Stimulated activated CD8-positive, alpha-beta memory T cell treated with anti-CD3 and anti-CD28 coated beads, Interleukin-15, amount 100 ng/mL, for 24 hours (primary cell): ENCODE results near the gene IFI44.

Source experiments
- DNase-seq: peaks from one replicate; pipeline ENCODE4 v3.0.0-alpha.2; 2020; ENCODE audit warnings: low read depth

Gene IFI44

GRCh38 chr1:78649628-78650027 lies at the start of gene IFI44:
TSS of gene IFI44 (plus strand) at chr1:78649831. CDS start at chr1:78650196, 365 bp downstream.
- DNase-seq = no peak

GRCh38 chr1:78601068-78601467 lies 48.6 kb upstream of the IFI44 start:
- no peak for DNase-seq

DNA sequence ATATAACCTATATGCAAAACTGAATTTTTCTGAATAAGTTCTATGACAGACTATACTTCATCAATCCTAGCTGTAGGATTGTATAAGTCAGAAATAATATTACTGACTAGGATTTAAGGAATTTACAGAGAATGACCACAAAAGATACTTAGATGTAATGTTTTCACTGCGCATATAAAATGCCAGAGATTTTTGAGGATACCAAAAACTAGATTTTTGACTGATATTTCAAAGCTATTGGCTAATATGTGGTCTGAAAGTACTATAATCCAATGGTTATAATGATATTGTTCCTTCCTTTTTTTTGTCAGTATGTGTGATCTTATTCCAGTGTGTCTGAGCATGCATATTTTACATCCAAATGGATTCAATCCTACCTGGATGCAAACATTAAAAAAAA lies 46.4 kb upstream of the IFI44 start:
- no peak for DNase-seq

DNA sequence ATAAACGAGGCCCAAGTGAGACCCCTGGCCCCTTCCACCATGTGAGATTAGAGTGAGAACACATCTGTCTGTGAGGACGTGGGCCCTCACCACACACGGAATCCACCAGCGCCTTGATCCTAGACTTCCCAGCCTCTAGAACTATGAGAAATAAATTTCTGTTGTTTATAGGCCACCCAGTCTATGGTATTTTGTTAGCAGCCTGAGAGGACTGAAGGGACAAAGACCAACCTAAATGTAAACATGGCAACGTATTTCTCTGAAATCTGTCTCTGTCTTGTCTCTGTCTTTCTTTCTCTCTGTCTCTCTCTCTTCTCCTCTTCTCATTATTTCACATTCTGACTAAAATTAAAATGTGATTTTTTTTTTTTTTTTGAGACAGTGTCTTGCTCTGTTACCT lies 45.0 kb upstream of the IFI44 start:
- DNase-seq = no peak

GRCh38 chr1:78606274-78606673 lies 43.4 kb upstream of the IFI44 start:
- DNase-seq = no peak

DNA sequence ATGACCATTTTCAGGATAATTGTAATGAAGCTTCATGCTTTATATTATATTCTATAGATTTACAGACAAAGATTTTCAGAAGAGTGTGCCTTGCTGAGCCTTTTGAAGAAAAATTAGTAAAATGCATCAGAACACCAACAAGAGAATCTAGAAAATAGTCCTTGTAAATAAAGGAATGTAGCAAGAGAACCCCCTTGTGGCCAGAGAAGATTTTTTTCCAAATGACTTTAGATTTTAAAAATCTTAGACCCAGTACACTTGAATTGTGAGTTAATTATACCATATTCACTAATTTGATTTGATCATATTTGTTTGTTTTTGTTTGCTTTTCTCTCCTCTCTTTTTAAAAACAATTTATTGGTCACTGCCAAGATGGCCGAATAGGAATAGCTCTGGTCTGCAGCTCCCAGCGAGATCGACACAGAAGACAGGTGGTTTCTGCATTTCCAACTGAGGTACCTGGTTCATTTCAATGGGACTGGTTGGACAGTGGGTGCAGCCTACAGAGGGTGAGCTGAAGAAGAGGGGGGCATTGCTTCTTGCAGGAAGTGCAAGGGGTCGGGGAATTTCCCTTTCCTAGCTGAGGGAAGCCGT lies 42.2 kb upstream of the IFI44 start:
- no peak for DNase-seq

GRCh38 chr1:78607944-78608343 lies 41.7 kb upstream of the IFI44 start:
- no peak for DNase-seq

GRCh38 chr1:78617615-78618026 lies 32.0 kb upstream of the IFI44 start:
- DNase-seq = no peak

DNA sequence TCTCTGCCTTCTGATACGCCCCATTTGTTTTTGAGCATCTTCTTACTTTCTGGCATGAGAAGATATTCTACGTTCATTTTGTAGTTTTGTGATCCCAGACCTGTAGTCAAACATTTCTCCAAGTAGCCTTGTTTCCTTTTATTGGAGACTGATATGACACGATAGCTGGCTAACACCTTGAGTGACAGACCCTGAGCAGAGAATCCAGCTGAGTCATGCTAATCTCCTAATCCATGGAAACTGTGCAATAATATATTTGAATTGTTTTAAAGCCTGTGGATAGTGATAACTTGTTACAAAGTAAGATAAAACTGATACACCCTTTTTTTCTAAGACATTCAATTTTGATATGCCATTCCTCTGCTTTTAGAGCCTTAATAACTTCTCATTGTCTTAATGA lies 30.6 kb upstream of the IFI44 start:
- DNase-seq = no peak

- no peak for DNase-seq
These were observed 30.2 kb upstream of the IFI44 start for GRCh38 chr1:78619446-78619802.

- peak; percentile 13 for DNase-seq
These were observed 29.6 kb upstream of the IFI44 start, which contains the start of gene IFI44L for GRCh38 chr1:78619803-78620579. TSS of gene IFI44L (plus strand) at chr1:78620448. CDS start at chr1:78627916, 7,468 bp downstream.

DNA sequence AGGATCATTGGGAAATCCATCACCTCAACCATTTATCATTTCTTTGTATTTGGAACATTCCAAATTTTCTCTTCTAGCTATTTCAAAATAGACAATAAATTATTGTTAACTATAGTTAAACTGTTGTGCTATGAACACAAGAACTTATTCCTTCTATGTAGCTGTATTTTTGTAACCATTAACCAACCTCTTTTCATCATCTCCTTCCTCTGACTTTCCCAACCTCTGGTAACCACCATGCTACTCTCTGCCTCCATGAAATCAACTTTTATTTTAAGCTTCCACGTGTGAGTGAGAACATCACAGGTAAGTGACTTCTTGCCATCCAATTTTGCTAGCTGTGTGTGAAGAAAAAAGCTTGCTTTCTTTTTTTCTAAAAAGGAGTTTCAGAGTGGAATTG lies 29.0 kb upstream of the IFI44 start:
- no peak for DNase-seq

GRCh38 chr1:78622548-78622947 lies 27.1 kb upstream of the IFI44 start:
- no peak for DNase-seq

- DNase-seq = no peak
These were observed 25.6 kb upstream of the IFI44 start for GRCh38 chr1:78624035-78624434.

- DNase-seq = no peak
These were observed 22.3 kb upstream of the IFI44 start for GRCh38 chr1:78627321-78627720.

- no peak for DNase-seq
These were observed 19.0 kb upstream of the IFI44 start for GRCh38 chr1:78630600-78630999.

- no peak for DNase-seq
These were observed 16.4 kb upstream of the IFI44 start for GRCh38 chr1:78633209-78633608.

DNA sequence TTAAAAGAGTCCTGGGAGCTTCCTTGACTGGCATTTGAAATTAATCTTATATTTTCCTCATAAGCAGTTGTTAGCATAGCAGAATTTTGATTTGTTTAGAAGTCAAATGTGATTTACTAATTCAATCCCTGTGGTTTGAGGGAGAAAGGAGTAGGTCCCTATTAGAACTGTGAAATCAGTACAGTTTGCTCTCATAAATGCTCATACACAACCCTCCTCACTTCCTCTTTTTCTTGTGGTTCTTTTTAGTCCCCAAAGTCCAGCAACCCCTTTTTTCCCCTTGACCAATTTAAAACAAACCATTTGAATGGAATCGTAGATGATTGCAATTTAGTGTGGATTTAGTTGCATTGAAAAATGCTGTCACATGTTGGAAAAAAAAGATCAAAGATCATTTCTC lies 9.2 kb upstream of the IFI44 start:
- no peak for DNase-seq

DNA sequence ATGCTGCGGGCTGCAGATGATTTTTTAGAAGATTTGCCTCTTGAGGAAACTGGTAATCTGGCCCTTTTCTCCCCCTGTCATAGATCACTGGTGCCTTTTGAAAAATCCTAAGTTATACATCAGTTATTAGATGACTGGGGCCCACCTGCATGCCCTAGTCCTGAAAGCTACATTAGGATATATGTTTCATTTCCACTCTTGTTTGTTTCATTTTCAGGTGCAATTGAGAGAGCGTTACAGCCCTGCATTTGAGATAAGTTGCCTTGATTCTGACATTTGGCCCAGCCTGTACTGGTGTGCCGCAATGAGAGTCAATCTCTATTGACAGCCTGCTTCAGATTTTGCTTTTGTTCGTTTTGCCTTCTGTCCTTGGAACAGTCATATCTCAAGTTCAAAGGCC lies 8.1 kb upstream of the IFI44 start:
- no peak for DNase-seq

- no peak for DNase-seq
These were observed 3.9 kb upstream of the IFI44 start for GRCh38 chr1:78645723-78646122.

DNA sequence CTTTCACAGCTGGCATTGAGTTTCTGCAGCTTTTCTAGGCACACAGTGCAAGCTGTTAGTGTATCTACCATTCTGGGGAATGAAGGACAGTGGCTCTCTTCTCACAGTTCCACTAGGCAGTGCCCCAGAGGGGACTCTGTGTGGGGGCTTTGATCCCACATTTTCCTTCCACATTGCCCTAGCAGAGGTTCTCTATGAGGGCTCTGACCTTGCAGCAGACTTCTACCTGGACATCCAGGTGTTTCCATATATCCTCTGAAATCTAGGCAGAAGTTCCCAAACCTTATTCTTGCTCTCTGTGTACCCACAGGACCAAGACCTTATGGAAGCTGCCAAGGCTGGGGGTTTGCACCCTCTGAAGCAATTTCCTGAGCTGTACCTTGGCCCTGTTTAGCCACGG lies 2.4 kb upstream of the IFI44 start:
- DNase-seq = no peak

- DNase-seq = no peak
These were observed 556 bp downstream of the IFI44 start for GRCh38 chr1:78650114-78650660.

DNA sequence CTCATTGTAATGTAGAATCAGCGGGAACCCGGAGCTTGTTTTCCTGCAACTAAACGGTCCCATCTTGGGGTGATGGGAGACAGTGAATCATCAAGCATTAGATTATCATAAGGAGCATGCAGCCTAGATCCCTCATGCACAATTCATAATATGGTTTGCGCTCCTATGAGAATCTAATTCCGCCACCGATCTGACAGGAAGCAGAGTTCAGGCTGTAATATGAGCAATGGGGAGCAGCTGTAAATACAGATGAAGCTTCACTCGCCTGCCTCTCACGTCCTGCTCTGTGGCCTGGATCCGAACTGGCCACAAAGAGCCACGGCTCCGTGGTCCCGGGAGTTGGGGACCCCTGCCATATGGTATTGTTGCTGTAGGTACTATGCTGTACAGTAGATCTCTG lies 1.6 kb downstream of the IFI44 start:
- no peak for DNase-seq
